ENCODE measurements around the gene HLA-C. TPM values are rescaled to one million over a fixed set of nuclear protein-coding genes. Genes with fewer than 3 reads are reported as not detected.

The HLA-C gene
- total and polyA plus RNA-seq, 10 of the 15 experiments (the other 5 are each of a cell fraction or from before 2014, with no cell fraction given), result 121 to 1,092 (median 806) TPM

DNA sequence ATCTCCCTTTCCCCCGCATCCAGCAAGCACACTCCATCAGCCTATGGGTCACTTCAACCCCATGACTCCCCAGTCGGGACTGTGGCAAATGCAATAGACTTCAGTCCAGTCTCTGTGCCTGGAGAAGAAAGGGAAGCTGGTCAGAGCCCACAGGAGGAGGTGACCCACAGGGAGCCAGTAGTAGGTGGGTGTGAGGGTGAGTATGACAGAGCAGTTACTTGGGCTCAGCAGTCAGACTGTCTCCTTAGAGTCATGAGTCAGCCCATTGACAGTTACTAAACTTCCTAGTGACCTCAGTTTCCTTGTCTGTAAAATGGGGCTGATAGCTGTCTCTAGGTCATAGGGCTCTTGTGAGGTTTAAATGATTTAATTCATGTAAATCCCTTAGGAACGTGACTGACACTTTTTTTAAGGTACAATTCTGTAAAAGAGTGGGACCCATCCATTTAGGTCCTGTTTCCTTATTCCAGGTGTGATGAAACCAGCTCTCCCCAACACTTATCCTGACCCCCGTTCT, 33.9 kb upstream of the HLA-C start:
- ChIA-PET POLR2A (no interaction called here), RAD21 (ENCODE audit: unreplicated experiment) (no interaction called here), SMC1A (ENCODE audit: uncharacterized antibody, unreplicated experiment) (no interaction called here), CTCF (no interaction called here)
- H3K9ac ChIP-seq (ENCODE audit: control insufficient read depth, insufficient read depth, low read length), result no peak overlapping the region
- H3K27ac ChIP-seq (ENCODE audit: control insufficient read depth, insufficient read depth), result no peak overlapping the region
- no peaks in the 10 kb centered on the region for H3K79me2 ChIP-seq (ENCODE audit: control insufficient read depth, insufficient read depth, low read length)
- H3K4me3 ChIP-seq, result no peak overlapping the region
- H3K9me3 ChIP-seq (replicated peaks; ENCODE audit: control insufficient read depth, insufficient read depth, low read length), result no peaks in the 10 kb centered on the region
- no peak for TF ChIP-seq ZNF217 (IDR thresholded peaks at IDR 0.05)
- TF ChIP-seq SRF (IDR thresholded peaks at IDR 0.05; ENCODE audit: low read depth in 2 of 2, low read length in 2 of 2), result no peak
- no peak for TF ChIP-seq SMC3 (IDR thresholded peaks at IDR 0.05; ENCODE audit: borderline replicate concordance, low read length)
- TF ChIP-seq KAT2A (conservative IDR thresholded peaks at IDR 0.05; ENCODE audit: control insufficient read depth, low read depth, low read length), result no peak
- TF ChIP-seq GABPA (IDR thresholded peaks at IDR 0.05; ENCODE audit: low read depth), result no peak
- no peak for TF ChIP-seq ZZZ3 (IDR thresholded peaks at IDR 0.05; ENCODE audit: control insufficient read depth, insufficient read length, low read depth)
- no peak for TF ChIP-seq NFYB (IDR thresholded peaks at IDR 0.05; ENCODE audit: insufficient read depth, low read depth, low read length)
- TF ChIP-seq, protein P1, sequence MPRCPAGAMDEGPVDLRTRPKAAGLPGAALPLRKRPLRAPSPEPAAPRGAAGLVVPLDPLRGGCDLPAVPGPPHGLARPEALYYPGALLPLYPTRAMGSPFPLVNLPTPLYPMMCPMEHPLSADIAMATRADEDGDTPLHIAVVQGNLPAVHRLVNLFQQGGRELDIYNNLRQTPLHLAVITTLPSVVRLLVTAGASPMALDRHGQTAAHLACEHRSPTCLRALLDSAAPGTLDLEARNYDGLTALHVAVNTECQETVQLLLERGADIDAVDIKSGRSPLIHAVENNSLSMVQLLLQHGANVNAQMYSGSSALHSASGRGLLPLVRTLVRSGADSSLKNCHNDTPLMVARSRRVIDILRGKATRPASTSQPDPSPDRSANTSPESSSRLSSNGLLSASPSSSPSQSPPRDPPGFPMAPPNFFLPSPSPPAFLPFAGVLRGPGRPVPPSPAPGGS (IDR thresholded peaks at IDR 0.05; ENCODE audit: borderline replicate concordance, insufficient read depth, low read depth, low read length, poor library complexity, severe bottlenecking), result no peak
- no peak for TF ChIP-seq EP300 (IDR thresholded peaks at IDR 0.05; ENCODE audit: borderline replicate concordance in 1 of 2, control insufficient read depth in 1 of 2, low read depth in 2 of 2, low read length in 2 of 2)
- no peak for TF ChIP-seq EGR1 (IDR thresholded peaks at IDR 0.05; ENCODE audit: borderline replicate concordance in 1 of 2, low read depth in 2 of 2, low read length in 2 of 2)
- TF ChIP-seq E2F4 (IDR thresholded peaks at IDR 0.05; ENCODE audit: low read depth, low read length), result no peak
- TF ChIP-seq STAT3 (IDR thresholded peaks at IDR 0.05; ENCODE audit: low read depth, low read length), result no peak
- TF ChIP-seq KDM1A (IDR thresholded peaks at IDR 0.05; ENCODE audit: borderline replicate concordance), result no peak
- no peak for TF ChIP-seq SMAD5 (IDR thresholded peaks at IDR 0.05; ENCODE audit: low read depth)
- TF ChIP-seq FOS (IDR thresholded peaks at IDR 0.05; ENCODE audit: borderline replicate concordance, extremely low read depth, insufficient read length), result no peak
- TF ChIP-seq RAD51 (IDR thresholded peaks at IDR 0.05), result no peak
- TF ChIP-seq TBL1XR1 (IDR thresholded peaks at IDR 0.05; ENCODE audit: low read depth, low read length), result no peak
- TF ChIP-seq, protein P2, sequence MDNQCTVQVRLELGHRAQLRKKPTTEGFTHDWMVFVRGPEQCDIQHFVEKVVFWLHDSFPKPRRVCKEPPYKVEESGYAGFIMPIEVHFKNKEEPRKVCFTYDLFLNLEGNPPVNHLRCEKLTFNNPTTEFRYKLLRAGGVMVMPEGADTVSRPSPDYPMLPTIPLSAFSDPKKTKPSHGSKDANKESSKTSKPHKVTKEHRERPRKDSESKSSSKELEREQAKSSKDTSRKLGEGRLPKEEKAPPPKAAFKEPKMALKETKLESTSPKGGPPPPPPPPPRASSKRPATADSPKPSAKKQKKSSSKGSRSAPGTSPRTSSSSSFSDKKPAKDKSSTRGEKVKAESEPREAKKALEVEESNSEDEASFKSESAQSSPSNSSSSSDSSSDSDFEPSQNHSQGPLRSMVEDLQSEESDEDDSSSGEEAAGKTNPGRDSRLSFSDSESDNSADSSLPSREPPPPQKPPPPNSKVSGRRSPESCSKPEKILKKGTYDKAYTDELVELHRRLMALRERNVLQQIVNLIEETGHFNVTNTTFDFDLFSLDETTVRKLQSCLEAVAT (IDR thresholded peaks at IDR 0.05), result no peak
- TF ChIP-seq NFYA (IDR thresholded peaks at IDR 0.05; ENCODE audit: borderline replicate concordance, low read depth, low read length), result no peak
- H3K4me2 ChIP-seq (ENCODE audit: control insufficient read depth, insufficient read depth), result no peak overlapping the region
- H4K20me1 ChIP-seq (ENCODE audit: control insufficient read depth, insufficient read depth), result no peaks in the 10 kb centered on the region
- H3K4me1 ChIP-seq (ENCODE audit: control insufficient read depth, insufficient read depth, low read length), result no peaks in the 10 kb centered on the region
- intact Hi-C loops (cut with micrococcal nuclease; ENCODE audit: unreplicated experiment), result no loop called here
- H2AFZ ChIP-seq (ENCODE audit: control insufficient read depth, low read depth, low read length), result no peak overlapping the region
- in situ Hi-C loops (cut with MboI), result no loop called here
- FAIRE-seq, result no peak
- 1% methylated on average over 4 of the region's 4 CpGs for WGBS (ENCODE audit: insufficient coverage, insufficient replicate concordance, low lambda C conversion rate, missing lambda C conversion rate)
- H3K27me3 ChIP-seq (replicated peaks in 1 of 2; ENCODE audit: control insufficient read depth in 2 of 2, insufficient read depth in 2 of 2, low read length in 1 of 2), result no peaks in the 10 kb centered on the region
- BruUV-seq (replicated peaks), result no TSS peak
- ATAC-seq, result no peak
- no peaks in the 10 kb centered on the region for H3K36me3 ChIP-seq (ENCODE audit: control insufficient read depth in 2 of 2, insufficient read depth in 2 of 2, low read length in 1 of 2)
- no peak for DNase-seq (ENCODE audit: low read depth, low spot score)

Data from GM12878 (cell line).